Hematopoietic multipotent progenitor cell treated with erythropoietin and hydrocortisone succinate and interleukin-3 and kit ligand, for 6 days (in vitro differentiated cells): ENCODE data around the gene LRRC7.
"Not testable (repeated sequence)": the region's sequence is repeated elsewhere in the genome, so short reads cannot be mapped to it uniquely, and the experiment has no call there.

Source experiments
- DNase-seq: peaks from one replicate; pipeline ENCODE4 v3.0.0-alpha.2; 2015

LRRC7 gene

GRCh38 chr1:69777971-69778370 is 210.2 kb downstream of the LRRC7 start:
- DNase-seq, result no peak

- no peak for DNase-seq
Observed at GRCh38 chr1:69787151-69787550, 219.4 kb downstream of the LRRC7 start.

- no peak for DNase-seq
Observed at GRCh38 chr1:69791311-69791710, 223.6 kb downstream of the LRRC7 start.

- DNase-seq, result no peak
Observed at GRCh38 chr1:69794831-69795230, 227.1 kb downstream of the LRRC7 start.

GRCh38 chr1:69814926-69815325 is 247.2 kb downstream of the LRRC7 start:
- DNase-seq, result peak; percentile 2

GRCh38 chr1:69824932-69825331 is 257.2 kb downstream of the LRRC7 start:
- no peak for DNase-seq

GRCh38 chr1:69827732-69828131 is 260.0 kb downstream of the LRRC7 start:
- no peak for DNase-seq

- no peak for DNase-seq
Observed at GRCh38 chr1:69833536-69833935, 265.8 kb downstream of the LRRC7 start.

GRCh38 chr1:69834336-69834735 is 266.6 kb downstream of the LRRC7 start:
- DNase-seq, result no peak

- no peak for DNase-seq
Observed at GRCh38 chr1:69835955-69836354, 268.2 kb downstream of the LRRC7 start.

- no peak for DNase-seq
Observed at GRCh38 chr1:69836971-69837636, 269.4 kb downstream of the LRRC7 start.

- DNase-seq, result no peak
Observed at GRCh38 chr1:69842326-69842725, 274.6 kb downstream of the LRRC7 start.

GRCh38 chr1:69845655-69846054 is 277.9 kb downstream of the LRRC7 start:
- no peak for DNase-seq

- DNase-seq, result no peak
Observed at GRCh38 chr1:69846267-69846666, 278.5 kb downstream of the LRRC7 start.

GRCh38 chr1:69847670-69848069 is 279.9 kb downstream of the LRRC7 start:
- no peak for DNase-seq

GRCh38 chr1:69852151-69852550 is 284.4 kb downstream of the LRRC7 start:
- DNase-seq, result no peak

GRCh38 chr1:69852706-69853105 is 285.0 kb downstream of the LRRC7 start:
- no peak for DNase-seq

- DNase-seq, result no peak
Observed at GRCh38 chr1:69858534-69858933, 290.8 kb downstream of the LRRC7 start.

GRCh38 chr1:69861641-69862040 is 293.9 kb downstream of the LRRC7 start:
- no peak for DNase-seq

GRCh38 chr1:69862906-69863305 is 295.2 kb downstream of the LRRC7 start:
- no peak for DNase-seq

- DNase-seq, result no peak
Observed at GRCh38 chr1:69863704-69864103, 296.0 kb downstream of the LRRC7 start.

- no peak for DNase-seq
Observed at GRCh38 chr1:69871412-69871811, 303.7 kb downstream of the LRRC7 start.

- DNase-seq, result no peak
Observed at GRCh38 chr1:69878338-69878737, 310.6 kb downstream of the LRRC7 start.

GRCh38 chr1:69888016-69888415 is 320.3 kb downstream of the LRRC7 start:
- DNase-seq, result not testable (repeated sequence)

GRCh38 chr1:69888657-69889056 is 320.9 kb downstream of the LRRC7 start:
- DNase-seq, result no peak
